PC-3 (cell line): ENCODE results near the gene SLC18A2. TPM values are rescaled to one million over a fixed set of nuclear protein-coding genes. Genes with fewer than 3 reads are reported as not detected.

ENCODE experiments used
- ATAC-seq: fragments of 200-7000 bp; cut with Tn5 transposase; 2 replicates; pipeline ENCODE4 v1.9.1; 2020; ENCODE audit warnings: mild to moderate bottlenecking, moderate library complexity
- BruUV-seq: library from RNA; stranded (reverse); fragments of 400-500 nt; replicated peaks from 2 replicates; lab custom pipeline; 2021; lab: Mats Ljungman, UMichigan
- CTCF ChIA-PET: fragments of 300-600 bp; sonication (Branson Sonifier 250); formaldehyde crosslinking; loops from one replicate; lab custom pipeline; 2022; ENCODE audit warnings: antibody characterized with exemption; lab: Charles Lee
- POLR2A ChIA-PET: fragments of 300-600 bp; sonication (Branson Sonifier 250); formaldehyde crosslinking; loops from one replicate; lab custom pipeline; 2022; ENCODE audit warnings: antibody characterized with exemption; ENCODE audit not compliant: unreplicated experiment; lab: Charles Lee
- DNase-seq: peaks from one replicate; pipeline ENCODE4 v3.0.0-alpha.2; 2015
- H2AFZ ChIP-seq: fragments of 300-600 bp; sonication (generic); 2 replicates; pipeline ENCODE4 v1.6.0; 2016; ENCODE audit warnings: antibody characterized with exemption, low read length
- H3F3A ChIP-seq: fragments of 300-600 bp; sonication (generic); one replicate; pipeline ENCODE4 v1.6.0; 2017; ENCODE audit warnings: antibody characterized with exemption, low read length, control low read depth, mild to moderate bottlenecking; ENCODE audit not compliant: unreplicated experiment
- H3K27ac ChIP-seq: fragments of 300-600 bp; sonication (generic); 2 replicates; pipeline ENCODE4 v1.5.1; 2016; ENCODE audit warnings: mild to moderate bottlenecking, low read length
- H3K27me3 ChIP-seq: fragments of 300-600 bp; sonication (generic); 2 replicates; pipeline ENCODE4 v1.6.1; 2016; ENCODE audit warnings: low read length, mixed read lengths
- H3K36me3 ChIP-seq: fragments of 300-600 bp; sonication (generic); 2 replicates; pipeline ENCODE4 v1.6.1; 2016; ENCODE audit warnings: low read depth, mixed run types, low read length, mixed read lengths
- H3K4me1 ChIP-seq: fragments of 300-600 bp; sonication (generic); 2 replicates; pipeline ENCODE4 v1.5.1; 2016; ENCODE audit warnings: low read length; ENCODE audit not compliant: insufficient read depth
- H3K4me2 ChIP-seq: fragments of 300-600 bp; sonication (generic); 2 replicates; pipeline ENCODE4 v1.6.0; 2016; ENCODE audit warnings: low read length
- H3K4me3 ChIP-seq: fragments of 300-600 bp; sonication (generic); 2 replicates; pipeline ENCODE4 v1.5.1; 2016; ENCODE audit warnings: mild to moderate bottlenecking, low read length, mixed read lengths
- H3K79me2 ChIP-seq: fragments of 300-600 bp; sonication (generic); 2 replicates; pipeline ENCODE4 v1.6.1; 2017; ENCODE audit warnings: low read length, mixed read lengths
- H3K9ac ChIP-seq: fragments of 300-600 bp; sonication (generic); 2 replicates; pipeline ENCODE4 v1.6.0; 2016; ENCODE audit warnings: mild to moderate bottlenecking, low read length
- H3K9me2 ChIP-seq: fragments of 300-600 bp; sonication (generic); replicated peaks from 2 replicates; pipeline ENCODE4 v1.6.1; 2016; ENCODE audit warnings: mixed run types, low read length, mixed read lengths
- H3K9me3 ChIP-seq: fragments of 300-600 bp; sonication (generic); 2 replicates; pipeline ENCODE4 v1.6.1; 2016; ENCODE audit warnings: low read length, mixed read lengths
- H4K20me1 ChIP-seq: fragments of 300-600 bp; sonication (generic); 2 replicates; pipeline ENCODE4 v1.6.1; 2016; ENCODE audit warnings: low read length, mixed read lengths
- CTCF ChIP-seq: fragments of 300-600 bp; sonication (generic); conservative IDR thresholded peaks from 2 replicates; pipeline ENCODE4 v1.5.1; 2017; ENCODE audit warnings: antibody characterized with exemption, low read depth, mild to moderate bottlenecking, low read length
- EZH2 ChIP-seq: fragments of 300-600 bp; sonication (generic); IDR thresholded peaks from one replicate; pipeline ENCODE4 v1.6.1; 2017; ENCODE audit warnings: antibody characterized with exemption, mild to moderate bottlenecking, low read length; ENCODE audit not compliant: unreplicated experiment
- EZH2phosphoT487 ChIP-seq: fragments of 300-600 bp; sonication (generic); IDR thresholded peaks from 2 replicates; pipeline ENCODE4 v1.6.1; 2018; ENCODE audit warnings: mild to moderate bottlenecking, antibody characterized with exemption, low read length, borderline replicate concordance
- intact Hi-C: fragments of 100-400 bp; cut with micrococcal nuclease; formaldehyde crosslinking; loops from 2 replicates; pipeline ENCODE4 v1.9.0; 2023
- total RNA-seq: library from RNA; depleted of rRNA; stranded (reverse); fragments of >200 nt; gene quantifications from 2 replicates; pipeline ENCODE4 v1.2.3, GENCODE V29; 2014

Gene SLC18A2
- total RNA-seq, 1 experiment from 2014 or later: not detected

GRCh38 chr10:117216028-117216427, 24.9 kb upstream of the SLC18A2 start:
- intact Hi-C loops: loop anchor here (2.0 kb wide), 1 partner anchor 263 kb away; no protein-coding TSS in a partner anchor
- BruUV-seq: no TSS peak
- Histone ChIP-seq H4K20me1 (no peaks in the 10 kb centered on the region), H3K4me1 (peaks cover 4% of the 10 kb centered on the region; the same call in 1 of the 2 replicates), H2AFZ (no peak overlapping the region), H3F3A (no peaks in the 10 kb centered on the region), H3K9me3 (no peaks in the 10 kb centered on the region), H3K9ac (no peak overlapping the region), H3K36me3 (no peaks in the 10 kb centered on the region), H3K27ac (no peak overlapping the region), H3K79me2 (no peaks in the 10 kb centered on the region), H3K9me2 (no peaks in the 10 kb centered on the region), H3K4me2 (peak overlapping the region; percentile 94), H3K27me3 (no peaks in the 10 kb centered on the region), H3K4me3 (no peak overlapping the region)
- ATAC-seq (no peak), DNase-seq (no peak)
- POLR2A ChIA-PET: no interaction called here
- TF ChIP-seq CTCF (no peak), EZH2 (no peak), EZH2phosphoT487 (no peak)
- CTCF ChIA-PET: interaction anchor here (0.5 to 1.9 kb wide), 3 partner anchors 17 to 103 kb away, joined by 3 to 26 read pairs (median 3); no protein-coding TSS in a partner anchor

GRCh38 chr10:117216611-117217195, 24.2 kb upstream of the SLC18A2 start:
- no peaks in the 10 kb centered on the region for H3K9me3 ChIP-seq
- ChIA-PET POLR2A (no interaction called here), CTCF (interaction anchor here (0.5 to 1.9 kb wide), 3 partner anchors 17 to 103 kb away, joined by 3 to 26 read pairs (median 3); no protein-coding TSS in a partner anchor)
- no peaks in the 10 kb centered on the region for H3K79me2 ChIP-seq
- peak overlapping the region; percentile 94 for H3K4me2 ChIP-seq
- H4K20me1 ChIP-seq: no peaks in the 10 kb centered on the region
- H3K27ac ChIP-seq: no peak overlapping the region
- no peaks in the 10 kb centered on the region for H3K36me3 ChIP-seq
- peak overlapping the region; percentile 67 for H3K4me3 ChIP-seq
- peak overlapping the region; percentile 96 for H2AFZ ChIP-seq
- H3K9me2 ChIP-seq: no peaks in the 10 kb centered on the region
- intact Hi-C loops: loop anchor here (1.0 to 2.0 kb wide), 2 partner anchors 104 to 262 kb away; no protein-coding TSS in a partner anchor
- no peaks in the 10 kb centered on the region for H3K27me3 ChIP-seq
- H3F3A ChIP-seq: no peaks in the 10 kb centered on the region
- DNase-seq (peak; percentile 60), ATAC-seq (peak; percentile 60)
- TF ChIP-seq CTCF (peak; percentile 96), EZH2 (no peak)
- H3K4me1 ChIP-seq: peaks cover 10% of the 10 kb centered on the region
- H3K9ac ChIP-seq: no peak overlapping the region
- no TSS peak for BruUV-seq
